H1 (cell line): ENCODE measurements around the gene PARP4. TPM values are rescaled to one million over a fixed set of nuclear protein-coding genes. Genes with fewer than 3 reads are reported as not detected.

Experiments used
- BRCA1 ChIP-seq: IDR thresholded peaks from 2 replicates; pipeline ENCODE4 v1.6.1; 2012; ENCODE audit warnings: low read depth, low read length, improper control_type of control experiment
- KDM4A ChIP-seq: IDR thresholded peaks from one replicate; pipeline ENCODE4 v1.7.1; 2012; ENCODE audit warnings: low read depth, mild to moderate bottlenecking, moderate library complexity, low read length, inconsistent platforms; ENCODE audit not compliant: severe bottlenecking
- MAX ChIP-seq: IDR thresholded peaks from 2 replicates; pipeline ENCODE4 v1.6.1; 2012; ENCODE audit warnings: inconsistent platforms
- NANOG ChIP-seq: IDR thresholded peaks from 2 replicates; pipeline ENCODE4 v1.6.1; 2011; ENCODE audit warnings: low read length, low read depth, mild to moderate bottlenecking, inconsistent platforms; ENCODE audit not compliant: insufficient read depth, poor library complexity, severe bottlenecking
- PHF8 ChIP-seq: fragments of 200-600 bp; sonication (generic); conservative IDR thresholded peaks from 2 replicates; pipeline ENCODE4 v1.7.1; 2012; ENCODE audit warnings: low read depth, mild to moderate bottlenecking, inconsistent platforms, low read length, moderate library complexity
- RBBP5 ChIP-seq: IDR thresholded peaks from 2 replicates; pipeline ENCODE4 v1.7.1; 2012; ENCODE audit warnings: low read depth, mild to moderate bottlenecking, inconsistent platforms, low read length, moderate library complexity, borderline replicate concordance
- SAP30 ChIP-seq: fragments of 300-600 bp; sonication (generic); IDR thresholded peaks from 2 replicates; pipeline ENCODE4 v1.7.1; 2012; ENCODE audit warnings: low read length, moderate library complexity, mild to moderate bottlenecking, inconsistent platforms; ENCODE audit not compliant: insufficient read depth, insufficient replicate concordance
- SP2 ChIP-seq: IDR thresholded peaks from 2 replicates; pipeline ENCODE4 v1.6.1; 2012; ENCODE audit warnings: mild to moderate bottlenecking, low read length, inconsistent platforms
- polyA plus RNA-seq, 7 experiments: library from polyadenylated mRNA; depleted of rRNA in 3 of 7; stranded (reverse) in 5 of 7; unstranded in 2 of 7; fragments of >200 nt in 5 of 7; fragments of 200-250 nt in 2 of 7; gene quantifications; 1 replicate in 5 of 7; 2 replicates in 1 of 7; 4 replicates in 1 of 7; pipeline versions ENCODE4 v1.2.1 to v1.2.3, GENCODE V29; 2011 to 2013; ENCODE audit warnings: missing spikeins in 2 of 7, mixed read lengths in 2 of 7
- total RNA-seq: library from RNA; stranded (reverse); fragmentation: NEBNext Ultra II Directional; extraction: Animal tissue kit (Norgen Biotek cat#: 25700); gene quantifications from 2 replicates; pipeline ENCODE4 v1.2.1, GENCODE V29; 2021
- TF ChIP-seq, protein P1 (sequence below): fragments of 300-600 bp; sonication (generic); IDR thresholded peaks from 2 replicates; pipeline ENCODE4 v1.7.1; 2012; ENCODE audit warnings: low read length, moderate library complexity, mild to moderate bottlenecking, inconsistent platforms; ENCODE audit not compliant: insufficient replicate concordance

Gene PARP4
- total and polyA plus RNA-seq, 2 of the 8 experiments (the other 6 are each of a cell fraction or from before 2014, with no cell fraction given): 22.2 to 40.3 TPM

GRCh38 chr13:24502533-24503378 is 9.8 kb downstream of the PARP4 start (continued):
- TF ChIP-seq NANOG (no peak), PHF8 (no peak), SAP30 (no peak), KDM4A (no peak), RBBP5 (no peak), BRCA1 (no peak), SP2 (no peak), MAX (no peak)
- TF ChIP-seq, protein P1, sequence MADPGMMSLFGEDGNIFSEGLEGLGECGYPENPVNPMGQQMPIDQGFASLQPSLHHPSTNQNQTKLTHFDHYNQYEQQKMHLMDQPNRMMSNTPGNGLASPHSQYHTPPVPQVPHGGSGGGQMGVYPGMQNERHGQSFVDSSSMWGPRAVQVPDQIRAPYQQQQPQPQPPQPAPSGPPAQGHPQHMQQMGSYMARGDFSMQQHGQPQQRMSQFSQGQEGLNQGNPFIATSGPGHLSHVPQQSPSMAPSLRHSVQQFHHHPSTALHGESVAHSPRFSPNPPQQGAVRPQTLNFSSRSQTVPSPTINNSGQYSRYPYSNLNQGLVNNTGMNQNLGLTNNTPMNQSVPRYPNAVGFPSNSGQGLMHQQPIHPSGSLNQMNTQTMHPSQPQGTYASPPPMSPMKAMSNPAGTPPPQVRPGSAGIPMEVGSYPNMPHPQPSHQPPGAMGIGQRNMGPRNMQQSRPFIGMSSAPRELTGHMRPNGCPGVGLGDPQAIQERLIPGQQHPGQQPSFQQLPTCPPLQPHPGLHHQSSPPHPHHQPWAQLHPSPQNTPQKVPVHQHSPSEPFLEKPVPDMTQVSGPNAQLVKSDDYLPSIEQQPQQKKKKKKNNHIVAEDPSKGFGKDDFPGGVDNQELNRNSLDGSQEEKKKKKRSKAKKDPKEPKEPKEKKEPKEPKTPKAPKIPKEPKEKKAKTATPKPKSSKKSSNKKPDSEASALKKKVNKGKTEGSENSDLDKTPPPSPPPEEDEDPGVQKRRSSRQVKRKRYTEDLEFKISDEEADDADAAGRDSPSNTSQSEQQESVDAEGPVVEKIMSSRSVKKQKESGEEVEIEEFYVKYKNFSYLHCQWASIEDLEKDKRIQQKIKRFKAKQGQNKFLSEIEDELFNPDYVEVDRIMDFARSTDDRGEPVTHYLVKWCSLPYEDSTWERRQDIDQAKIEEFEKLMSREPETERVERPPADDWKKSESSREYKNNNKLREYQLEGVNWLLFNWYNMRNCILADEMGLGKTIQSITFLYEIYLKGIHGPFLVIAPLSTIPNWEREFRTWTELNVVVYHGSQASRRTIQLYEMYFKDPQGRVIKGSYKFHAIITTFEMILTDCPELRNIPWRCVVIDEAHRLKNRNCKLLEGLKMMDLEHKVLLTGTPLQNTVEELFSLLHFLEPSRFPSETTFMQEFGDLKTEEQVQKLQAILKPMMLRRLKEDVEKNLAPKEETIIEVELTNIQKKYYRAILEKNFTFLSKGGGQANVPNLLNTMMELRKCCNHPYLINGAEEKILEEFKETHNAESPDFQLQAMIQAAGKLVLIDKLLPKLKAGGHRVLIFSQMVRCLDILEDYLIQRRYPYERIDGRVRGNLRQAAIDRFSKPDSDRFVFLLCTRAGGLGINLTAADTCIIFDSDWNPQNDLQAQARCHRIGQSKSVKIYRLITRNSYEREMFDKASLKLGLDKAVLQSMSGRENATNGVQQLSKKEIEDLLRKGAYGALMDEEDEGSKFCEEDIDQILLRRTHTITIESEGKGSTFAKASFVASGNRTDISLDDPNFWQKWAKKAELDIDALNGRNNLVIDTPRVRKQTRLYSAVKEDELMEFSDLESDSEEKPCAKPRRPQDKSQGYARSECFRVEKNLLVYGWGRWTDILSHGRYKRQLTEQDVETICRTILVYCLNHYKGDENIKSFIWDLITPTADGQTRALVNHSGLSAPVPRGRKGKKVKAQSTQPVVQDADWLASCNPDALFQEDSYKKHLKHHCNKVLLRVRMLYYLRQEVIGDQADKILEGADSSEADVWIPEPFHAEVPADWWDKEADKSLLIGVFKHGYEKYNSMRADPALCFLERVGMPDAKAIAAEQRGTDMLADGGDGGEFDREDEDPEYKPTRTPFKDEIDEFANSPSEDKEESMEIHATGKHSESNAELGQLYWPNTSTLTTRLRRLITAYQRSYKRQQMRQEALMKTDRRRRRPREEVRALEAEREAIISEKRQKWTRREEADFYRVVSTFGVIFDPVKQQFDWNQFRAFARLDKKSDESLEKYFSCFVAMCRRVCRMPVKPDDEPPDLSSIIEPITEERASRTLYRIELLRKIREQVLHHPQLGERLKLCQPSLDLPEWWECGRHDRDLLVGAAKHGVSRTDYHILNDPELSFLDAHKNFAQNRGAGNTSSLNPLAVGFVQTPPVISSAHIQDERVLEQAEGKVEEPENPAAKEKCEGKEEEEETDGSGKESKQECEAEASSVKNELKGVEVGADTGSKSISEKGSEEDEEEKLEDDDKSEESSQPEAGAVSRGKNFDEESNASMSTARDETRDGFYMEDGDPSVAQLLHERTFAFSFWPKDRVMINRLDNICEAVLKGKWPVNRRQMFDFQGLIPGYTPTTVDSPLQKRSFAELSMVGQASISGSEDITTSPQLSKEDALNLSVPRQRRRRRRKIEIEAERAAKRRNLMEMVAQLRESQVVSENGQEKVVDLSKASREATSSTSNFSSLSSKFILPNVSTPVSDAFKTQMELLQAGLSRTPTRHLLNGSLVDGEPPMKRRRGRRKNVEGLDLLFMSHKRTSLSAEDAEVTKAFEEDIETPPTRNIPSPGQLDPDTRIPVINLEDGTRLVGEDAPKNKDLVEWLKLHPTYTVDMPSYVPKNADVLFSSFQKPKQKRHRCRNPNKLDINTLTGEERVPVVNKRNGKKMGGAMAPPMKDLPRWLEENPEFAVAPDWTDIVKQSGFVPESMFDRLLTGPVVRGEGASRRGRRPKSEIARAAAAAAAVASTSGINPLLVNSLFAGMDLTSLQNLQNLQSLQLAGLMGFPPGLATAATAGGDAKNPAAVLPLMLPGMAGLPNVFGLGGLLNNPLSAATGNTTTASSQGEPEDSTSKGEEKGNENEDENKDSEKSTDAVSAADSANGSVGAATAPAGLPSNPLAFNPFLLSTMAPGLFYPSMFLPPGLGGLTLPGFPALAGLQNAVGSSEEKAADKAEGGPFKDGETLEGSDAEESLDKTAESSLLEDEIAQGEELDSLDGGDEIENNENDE: no peak
